Colonic mucosa (tissue), 4 donors: ENCODE data around the gene PCDH19. TPM values are rescaled to one million over a fixed set of nuclear protein-coding genes. Genes with fewer than 3 reads are reported as not detected.

Experiments
- DNase-seq: peaks from one replicate; pipeline ENCODE4 v3.0.0-alpha.2; 2020
- H3K27ac ChIP-seq: fragments of 200-600 bp; one replicate; pipeline ENCODE4 v1.8.0; 2021
- H3K27me3 ChIP-seq: fragments of 200-600 bp; one replicate; pipeline ENCODE4 v1.8.0; 2021
- H3K36me3 ChIP-seq: fragments of 200-600 bp; one replicate; pipeline ENCODE4 v1.8.0; 2021
- H3K4me1 ChIP-seq: fragments of 200-600 bp; one replicate; pipeline ENCODE4 v1.8.0; 2021; ENCODE audit warnings: mild to moderate bottlenecking
- H3K4me3 ChIP-seq: fragments of 200-600 bp; one replicate; pipeline ENCODE4 v1.8.0; 2021
- H3K9ac ChIP-seq, 2 donors: one replicate each; pipeline ENCODE4 v1.7.0; 2013; ENCODE audit warnings: control low read depth in 2 of 2, low read depth in 2 of 2, low read length in 2 of 2
- H3K9me3 ChIP-seq: fragments of 200-600 bp; one replicate; pipeline ENCODE4 v1.8.0; 2021
- CTCF ChIP-seq: fragments of 200-600 bp; IDR thresholded peaks from one replicate; pipeline ENCODE4 v1.8.0; 2022; ENCODE audit warnings: antibody characterized with exemption, mild to moderate bottlenecking
- intact Hi-C: fragments of 100-400 bp; cut with DNase I; formaldehyde crosslinking; loops from one replicate; pipeline ENCODE4 v1.14.1; 2022
- total RNA-seq, 2 donors: library from RNA; stranded (reverse); fragmentation: NEBNext Ultra II Directional in 1 of 2; extraction: Animal tissue kit (Norgen Biotek cat#: 25700) in 1 of 2; gene quantifications; one replicate each; pipeline ENCODE4 v1.2.1, GENCODE V29; 2021
- donor health status: healthy.
- donor health status: DM: no; HTN: no; CAD: no.
- donor health status: DM: no; HTN: no; CAD: no.

The PCDH19 gene
- total RNA-seq, 2 donors from 2014 or later: 0.96 to 1.3 TPM

GRCh38 chrX:100319716-100320115 is 90.4 kb downstream of the PCDH19 start:
- H3K27ac ChIP-seq: no peak overlapping the region
- no peaks in the 10 kb centered on the region for H3K9me3 ChIP-seq
- intact Hi-C loops: no loop called here
- DNase-seq: no peak
- no peak for TF ChIP-seq CTCF
- H3K27me3 ChIP-seq: no peaks in the 10 kb centered on the region
- no peaks in the 10 kb centered on the region for H3K36me3 ChIP-seq
- no peak overlapping the region for H3K9ac ChIP-seq
- no peak overlapping the region for H3K4me3 ChIP-seq
- H3K4me1 ChIP-seq: no peaks in the 10 kb centered on the region

GRCh38 chrX:100316987-100317386 is 93.1 kb downstream of the PCDH19 start:
- H3K9ac ChIP-seq: no peak overlapping the region
- no peak for DNase-seq

GRCh38 chrX:100315566-100315965 is 94.5 kb downstream of the PCDH19 start:
- no peaks in the 10 kb centered on the region for H3K4me1 ChIP-seq
- no peaks in the 10 kb centered on the region for H3K9me3 ChIP-seq
- intact Hi-C loops: no loop called here
- no peaks in the 10 kb centered on the region for H3K27me3 ChIP-seq
- TF ChIP-seq CTCF: no peak
- H3K36me3 ChIP-seq: no peaks in the 10 kb centered on the region
- no peak overlapping the region for H3K27ac ChIP-seq
- no peak overlapping the region for H3K4me3 ChIP-seq
- no peak overlapping the region for H3K9ac ChIP-seq
- no peak for DNase-seq

More at GRCh38 chrX:100316987-100317386, 93.1 kb downstream of the PCDH19 start:
- intact Hi-C loops: no loop called here
- Histone ChIP-seq H3K27me3 (no peaks in the 10 kb centered on the region), H3K36me3 (no peaks in the 10 kb centered on the region), H3K27ac (no peak overlapping the region), H3K4me1 (no peaks in the 10 kb centered on the region), H3K9me3 (no peaks in the 10 kb centered on the region), H3K4me3 (no peak overlapping the region)
- TF ChIP-seq CTCF: no peak

- Histone ChIP-seq H3K9ac (no peak overlapping the region), H3K27me3 (no peaks in the 10 kb centered on the region), H3K36me3 (no peaks in the 10 kb centered on the region), H3K9me3 (no peaks in the 10 kb centered on the region), H3K4me1 (no peaks in the 10 kb centered on the region), H3K4me3 (no peak overlapping the region), H3K27ac (no peak overlapping the region)
- DNase-seq: no peak
- intact Hi-C loops: no loop called here
- no peak for TF ChIP-seq CTCF
Measured at GRCh38 chrX:100299559-100299958, 110.5 kb downstream of the PCDH19 start.

GRCh38 chrX:100297728-100298127 is 112.3 kb downstream of the PCDH19 start:
- H3K9ac ChIP-seq: no peak overlapping the region
- intact Hi-C loops: no loop called here
- H3K27me3 ChIP-seq: no peaks in the 10 kb centered on the region
- no peak overlapping the region for H3K27ac ChIP-seq
- H3K4me3 ChIP-seq: no peak overlapping the region
- no peaks in the 10 kb centered on the region for H3K9me3 ChIP-seq
- H3K36me3 ChIP-seq: no peaks in the 10 kb centered on the region
- H3K4me1 ChIP-seq: no peaks in the 10 kb centered on the region
- no peak for DNase-seq
- TF ChIP-seq CTCF: no peak
